GM18526 (cell line): ENCODE results near the gene GPR137C.

Experiments used
- POLR2A ChIP-seq: IDR thresholded peaks from 3 replicates; pipeline ENCODE4 v1.6.1; 2011; ENCODE audit not compliant: insufficient read length; ENCODE audit errors: extremely low read depth

GPR137C gene

GRCh38 chr14:52552063-52552988 lies at the start of gene GPR137C, which contains the start of gene TXNDC16:
Gene GPR137C (plus strand): TSS chr14:52552836. CDS start chr14:52553148, 312 bp downstream.
Gene TXNDC16 (minus strand): TSS chr14:52552505. CDS start chr14:52543557, 8,948 bp downstream.
- peak; percentile 86 for TF ChIP-seq POLR2A

- TF ChIP-seq POLR2A = no peak
These were observed 39.4 kb upstream of the GPR137C start for GRCh38 chr14:52513249-52513648.

- no peak for TF ChIP-seq POLR2A
These were observed 38.4 kb upstream of the GPR137C start for GRCh38 chr14:52514046-52514811.

- TF ChIP-seq POLR2A = no peak
These were observed 30.6 kb upstream of the GPR137C start for GRCh38 chr14:52522033-52522432.

GRCh38 chr14:52522581-52523345 lies 29.9 kb upstream of the GPR137C start:
- TF ChIP-seq POLR2A = no peak

GRCh38 chr14:52527052-52527451 lies 25.6 kb upstream of the GPR137C start:
- no peak for TF ChIP-seq POLR2A

- TF ChIP-seq POLR2A = no peak
These were observed 21.2 kb upstream of the GPR137C start for GRCh38 chr14:52531481-52531880.

GRCh38 chr14:52536269-52536668 lies 16.4 kb upstream of the GPR137C start:
- no peak for TF ChIP-seq POLR2A

- TF ChIP-seq POLR2A = no peak
These were observed 14.0 kb upstream of the GPR137C start for GRCh38 chr14:52538623-52539022.

GRCh38 chr14:52545584-52546317 lies 6.9 kb upstream of the GPR137C start:
- no peak for TF ChIP-seq POLR2A

- TF ChIP-seq POLR2A = no peak
These were observed 6.3 kb upstream of the GPR137C start for GRCh38 chr14:52546318-52546670.

- TF ChIP-seq POLR2A = no peak
These were observed 5.6 kb upstream of the GPR137C start for GRCh38 chr14:52547027-52547426.

GRCh38 chr14:52547526-52547925 lies 5.1 kb upstream of the GPR137C start:
- no peak for TF ChIP-seq POLR2A

- no peak for TF ChIP-seq POLR2A
These were observed 2.0 kb upstream of the GPR137C start for GRCh38 chr14:52550661-52551060.

GRCh38 chr14:52551205-52551604 lies 1.4 kb upstream of the GPR137C start:
- no peak for TF ChIP-seq POLR2A

- TF ChIP-seq POLR2A = no peak
These were observed 957 bp upstream of the GPR137C start for GRCh38 chr14:52551696-52552062.
